Upper lobe of left lung (tissue), 6 donors: ENCODE measurements around the gene PRKD1. TPM values are rescaled to one million over a fixed set of nuclear protein-coding genes. Genes with fewer than 3 reads are reported as not detected.
"Not testable (repeated sequence)": the region's sequence is repeated elsewhere in the genome, so short reads cannot be mapped to it uniquely, and the experiment has no call there.

Experiments used
- ATAC-seq, 2 donors: fragments of 200-7000 bp; cut with Tn5 transposase; one replicate each; pipeline ENCODE4 v1.9.1; 2022; ENCODE audit warnings: mild to moderate bottlenecking in 2 of 2, moderate library complexity in 2 of 2; ENCODE audit not compliant: low FRiP score in 2 of 2
- DNase-seq, 2 donors: peaks; one replicate each; pipeline ENCODE4 v3.0.0-alpha.2; 2019 to 2020
- H3K27ac ChIP-seq, 4 donors: fragments of 200-600 bp; sonication (generic); one replicate each; pipeline ENCODE4 v1.5.1; 2016 to 2019
- H3K27me3 ChIP-seq, 4 donors: fragments of 200-600 bp; sonication (generic); one replicate each; pipeline ENCODE4 v1.5.1; 2017 to 2019
- H3K36me3 ChIP-seq, 4 donors: fragments of 200-600 bp; sonication (generic); one replicate each; pipeline ENCODE4 v1.5.1; 2016 to 2019
- H3K4me1 ChIP-seq, 4 donors: fragments of 200-600 bp; sonication (generic); one replicate each; pipeline ENCODE4 v1.5.1; 2018 to 2019
- H3K4me3 ChIP-seq, 4 donors: fragments of 200-600 bp; sonication (generic); one replicate each; pipeline ENCODE4 v1.5.1; 2017 to 2019; ENCODE audit warnings: mild to moderate bottlenecking in 2 of 4, moderate library complexity in 1 of 4
- H3K9me3 ChIP-seq, 4 donors: fragments of 200-600 bp; sonication (generic); one replicate each; pipeline ENCODE4 v1.5.1; 2018 to 2019
- EP300 ChIP-seq, 4 donors: sonication (generic); formaldehyde crosslinking; IDR thresholded peaks; one replicate each; pipeline ENCODE4 v1.5.1; 2017; ENCODE audit warnings: antibody characterized with exemption in 4 of 4, control low read depth in 2 of 4
- POLR2A ChIP-seq, 4 donors: fragments of 450-650 bp; IDR thresholded peaks; one replicate each; pipeline ENCODE4 v1.5.1; 2016 to 2017; ENCODE audit warnings: antibody characterized with exemption in 4 of 4, mild to moderate bottlenecking in 2 of 4
- POLR2AphosphoS5 ChIP-seq, 2 donors: sonication (generic); formaldehyde crosslinking; IDR thresholded peaks; one replicate each; pipeline ENCODE4 v1.5.1; 2017; ENCODE audit warnings: antibody characterized with exemption in 2 of 2
- WGBS, 2 donors: methylation state at CpG; one replicate each; pipeline ENCODE4 v1.1.5; 2017 to 2018; 5-methylcytosine and 5-hydroxymethylcytosine counted together
- total RNA-seq, 6 donors: library from RNA; depleted of rRNA in 4 of 6; stranded (reverse); fragments of >200 nt in 4 of 6; gene quantifications; one replicate each; pipeline versions ENCODE4 v1.1.0 to v1.2.1, GENCODE V29; 2016 to 2021
- TF ChIP-seq, protein P1 (sequence below), 6 experiments: fragments of 450-650 bp in 4 of 6; fragments of 200-600 bp in 2 of 6; sonication (generic) in 2 of 6; IDR thresholded peaks; one replicate each; pipeline ENCODE4 v1.5.1; 2016 to 2019; ENCODE audit warnings: antibody characterized with exemption in 6 of 6
- donor health status: DM: no; HTN: no; CAD: no; lungs with moderate emphysema.
- donor health status: DM: no; HTN: yes; CAD: no; lungs with severe emphysema.

The PRKD1 gene
- total RNA-seq, 6 donors from 2014 or later = 12.2 to 32.5 (median 15.2) TPM

DNA sequence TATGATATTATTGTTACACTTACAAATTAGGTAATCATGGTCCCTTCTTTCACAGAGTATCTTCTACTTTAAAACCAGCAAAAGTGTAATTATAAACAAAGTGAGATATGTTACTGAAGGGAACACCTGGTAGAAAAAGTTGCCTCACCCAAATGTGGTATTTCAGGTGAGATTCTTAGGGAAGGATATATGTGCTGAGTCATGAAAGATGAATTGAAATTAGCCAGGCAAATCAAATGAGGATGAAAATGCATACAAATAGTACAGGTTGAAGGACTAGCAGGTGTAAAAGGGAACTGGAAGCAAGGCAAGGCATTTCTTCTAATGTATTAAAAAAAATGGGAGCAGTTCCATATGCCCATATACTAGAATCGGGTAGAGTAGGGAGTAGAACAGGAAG is 220.9 kb downstream of the PRKD1 start:
- WGBS, 2 donors = 91 to 95% methylated on average over 1 of the region's 1 CpG
- Histone ChIP-seq H3K27ac (no peak overlapping the region), H3K4me1 (no peaks in the 10 kb centered on the region), H3K9me3 (peaks cover 0 to 4% (median 0%) of the 10 kb centered on the region in 4 donors), H3K27me3 (no peaks in the 10 kb centered on the region), H3K36me3 (no peaks in the 10 kb centered on the region), H3K4me3 (no peak overlapping the region)
- TF ChIP-seq EP300 (IDR thresholded peaks at IDR 0.05) = no peak
- no peak for TF ChIP-seq POLR2AphosphoS5 (IDR thresholded peaks at IDR 0.05)
- TF ChIP-seq, protein P1, sequence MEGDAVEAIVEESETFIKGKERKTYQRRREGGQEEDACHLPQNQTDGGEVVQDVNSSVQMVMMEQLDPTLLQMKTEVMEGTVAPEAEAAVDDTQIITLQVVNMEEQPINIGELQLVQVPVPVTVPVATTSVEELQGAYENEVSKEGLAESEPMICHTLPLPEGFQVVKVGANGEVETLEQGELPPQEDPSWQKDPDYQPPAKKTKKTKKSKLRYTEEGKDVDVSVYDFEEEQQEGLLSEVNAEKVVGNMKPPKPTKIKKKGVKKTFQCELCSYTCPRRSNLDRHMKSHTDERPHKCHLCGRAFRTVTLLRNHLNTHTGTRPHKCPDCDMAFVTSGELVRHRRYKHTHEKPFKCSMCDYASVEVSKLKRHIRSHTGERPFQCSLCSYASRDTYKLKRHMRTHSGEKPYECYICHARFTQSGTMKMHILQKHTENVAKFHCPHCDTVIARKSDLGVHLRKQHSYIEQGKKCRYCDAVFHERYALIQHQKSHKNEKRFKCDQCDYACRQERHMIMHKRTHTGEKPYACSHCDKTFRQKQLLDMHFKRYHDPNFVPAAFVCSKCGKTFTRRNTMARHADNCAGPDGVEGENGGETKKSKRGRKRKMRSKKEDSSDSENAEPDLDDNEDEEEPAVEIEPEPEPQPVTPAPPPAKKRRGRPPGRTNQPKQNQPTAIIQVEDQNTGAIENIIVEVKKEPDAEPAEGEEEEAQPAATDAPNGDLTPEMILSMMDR (IDR thresholded peaks at IDR 0.05) = no peak
- no peak for TF ChIP-seq POLR2A (IDR thresholded peaks at IDR 0.05)
- DNase-seq (no peak), ATAC-seq (no peak)

DNA sequence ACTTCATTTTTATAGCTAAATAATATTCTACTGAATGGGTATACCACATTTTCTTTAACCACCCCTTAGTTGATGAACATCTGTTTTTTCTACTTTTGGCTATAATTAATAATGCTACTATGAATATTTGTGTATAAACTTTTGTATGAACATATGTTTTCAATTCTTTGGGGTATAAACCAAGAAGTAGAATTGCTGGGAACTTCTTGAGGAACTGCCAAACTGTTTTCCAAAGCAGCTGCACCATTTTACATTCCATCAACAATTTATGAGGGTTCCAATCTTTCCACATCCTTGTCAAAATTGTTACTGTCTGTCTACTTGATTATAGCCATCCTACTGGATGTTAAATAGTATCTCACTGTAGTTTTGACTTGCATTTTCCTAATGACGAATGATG is 221.8 kb downstream of the PRKD1 start:
- H3K9me3 ChIP-seq = peaks cover 0 to 4% (median 0%) of the 10 kb centered on the region in 4 donors
- H3K36me3 ChIP-seq = no peaks in the 10 kb centered on the region
- H3K27me3 ChIP-seq = no peaks in the 10 kb centered on the region
- no peaks in the 10 kb centered on the region for H3K4me1 ChIP-seq
- no peak overlapping the region for H3K4me3 ChIP-seq
- no peak for DNase-seq
- ATAC-seq = no peak
- H3K27ac ChIP-seq = no peak overlapping the region
- TF ChIP-seq, protein P1 (IDR thresholded peaks at IDR 0.05) = no peak
- TF ChIP-seq POLR2AphosphoS5 (IDR thresholded peaks at IDR 0.05) = no peak
- no peak for TF ChIP-seq EP300 (IDR thresholded peaks at IDR 0.05)
- TF ChIP-seq POLR2A (IDR thresholded peaks at IDR 0.05) = no peak
- WGBS, 2 donors = 96 to 100% methylated on average over 1 of the region's 1 CpG

DNA sequence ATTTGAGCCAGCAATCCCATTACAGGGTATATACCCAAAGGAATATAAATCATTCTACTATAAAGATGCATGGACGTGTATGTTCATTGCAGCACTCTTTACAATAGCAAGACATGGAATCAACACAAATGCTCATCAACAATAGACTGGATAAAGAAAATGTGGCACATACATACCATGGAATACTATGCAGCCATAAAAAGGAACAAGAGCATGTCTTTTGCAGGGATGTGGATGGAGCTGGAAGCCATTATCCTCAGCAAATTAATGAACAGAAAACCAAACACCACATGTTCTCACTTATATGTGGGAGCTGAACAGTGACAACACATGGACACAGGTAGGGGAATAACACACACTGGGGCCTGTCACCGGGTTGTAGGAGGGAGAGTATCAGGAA is 238.1 kb downstream of the PRKD1 start:
- not testable (repeated sequence) for H3K4me1 ChIP-seq, H3K36me3 ChIP-seq, H3K27ac ChIP-seq, H3K9me3 ChIP-seq, ATAC-seq, H3K27me3 ChIP-seq, H3K4me3 ChIP-seq, DNase-seq
- 93 to 95% methylated on average over 2 of the region's 2 CpGs for WGBS, 2 donors

DNA sequence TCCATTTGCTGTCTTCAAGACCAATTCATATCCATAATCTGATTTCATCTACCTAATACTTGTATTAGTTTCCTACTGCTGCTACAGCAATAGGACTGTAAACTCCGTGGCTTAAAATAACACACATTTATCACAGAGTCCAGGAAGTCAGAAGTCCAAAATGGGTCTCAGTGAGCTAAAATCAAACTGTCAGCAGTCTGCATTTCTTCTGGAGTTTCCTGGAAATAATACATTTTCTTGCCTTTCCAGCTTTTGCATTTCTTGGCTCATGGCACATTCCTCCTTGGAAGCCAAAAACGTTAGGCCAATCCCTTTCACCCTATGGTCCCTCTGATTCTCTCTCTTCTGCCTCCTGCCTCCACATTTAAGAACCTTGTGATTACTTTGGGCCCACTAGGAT is 239.8 kb downstream of the PRKD1 start:
- Histone ChIP-seq H3K27ac (no peak overlapping the region), H3K27me3 (no peaks in the 10 kb centered on the region), H3K36me3 (no peaks in the 10 kb centered on the region), H3K4me1 (no peaks in the 10 kb centered on the region), H3K4me3 (no peak overlapping the region), H3K9me3 (no peaks in the 10 kb centered on the region)
- TF ChIP-seq POLR2AphosphoS5 (IDR thresholded peaks at IDR 0.05) (no peak), EP300 (IDR thresholded peaks at IDR 0.05) (no peak), POLR2A (IDR thresholded peaks at IDR 0.05) (no peak)
- TF ChIP-seq, protein P1 (IDR thresholded peaks at IDR 0.05) = no peak
- ATAC-seq (no peak), DNase-seq (no peak)
- WGBS, 2 donors = 45 to 49% methylated on average over 2 of the region's 2 CpGs

- no peak for DNase-seq
- H3K27ac ChIP-seq = no peak overlapping the region
- no peaks in the 10 kb centered on the region for H3K9me3 ChIP-seq
- ATAC-seq = no peak
- H3K27me3 ChIP-seq = no peaks in the 10 kb centered on the region
- 94 to 98% methylated on average over 5 of the region's 5 CpGs for WGBS, 2 donors
- no peaks in the 10 kb centered on the region for H3K4me1 ChIP-seq
- no peak for TF ChIP-seq POLR2AphosphoS5 (IDR thresholded peaks at IDR 0.05)
- no peak for TF ChIP-seq EP300 (IDR thresholded peaks at IDR 0.05)
- TF ChIP-seq POLR2A (IDR thresholded peaks at IDR 0.05) = no peak
- TF ChIP-seq, protein P1 (IDR thresholded peaks at IDR 0.05) = no peak
- H3K36me3 ChIP-seq = no peaks in the 10 kb centered on the region
- no peak overlapping the region for H3K4me3 ChIP-seq
Observed at GRCh38 chr14:29687071-29687765, 240.4 kb downstream of the PRKD1 start.
